ENCODE measurements around the gene YBX1.
"Not testable (repeated sequence)": the region's sequence is repeated elsewhere in the genome, so short reads cannot be mapped to it uniquely, and the experiment has no call there.

Gene YBX1

GRCh38 chr1:42700006-42700405, 17.8 kb downstream of the YBX1 start:
- H3K4me3 ChIP-seq (replicated peaks; ENCODE audit: low read depth, low read length), result no peak overlapping the region
- TF ChIP-seq, protein P1, sequence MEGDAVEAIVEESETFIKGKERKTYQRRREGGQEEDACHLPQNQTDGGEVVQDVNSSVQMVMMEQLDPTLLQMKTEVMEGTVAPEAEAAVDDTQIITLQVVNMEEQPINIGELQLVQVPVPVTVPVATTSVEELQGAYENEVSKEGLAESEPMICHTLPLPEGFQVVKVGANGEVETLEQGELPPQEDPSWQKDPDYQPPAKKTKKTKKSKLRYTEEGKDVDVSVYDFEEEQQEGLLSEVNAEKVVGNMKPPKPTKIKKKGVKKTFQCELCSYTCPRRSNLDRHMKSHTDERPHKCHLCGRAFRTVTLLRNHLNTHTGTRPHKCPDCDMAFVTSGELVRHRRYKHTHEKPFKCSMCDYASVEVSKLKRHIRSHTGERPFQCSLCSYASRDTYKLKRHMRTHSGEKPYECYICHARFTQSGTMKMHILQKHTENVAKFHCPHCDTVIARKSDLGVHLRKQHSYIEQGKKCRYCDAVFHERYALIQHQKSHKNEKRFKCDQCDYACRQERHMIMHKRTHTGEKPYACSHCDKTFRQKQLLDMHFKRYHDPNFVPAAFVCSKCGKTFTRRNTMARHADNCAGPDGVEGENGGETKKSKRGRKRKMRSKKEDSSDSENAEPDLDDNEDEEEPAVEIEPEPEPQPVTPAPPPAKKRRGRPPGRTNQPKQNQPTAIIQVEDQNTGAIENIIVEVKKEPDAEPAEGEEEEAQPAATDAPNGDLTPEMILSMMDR (IDR thresholded peaks at IDR 0.05; ENCODE audit: low read length, missing control alignments), result no peak

GRCh38 chr1:42703888-42704464, 21.8 kb downstream of the YBX1 start:
- H3K4me3 ChIP-seq (replicated peaks; ENCODE audit: low read depth, low read length), result no peak overlapping the region
- DNase-seq (ENCODE audit: low read depth), result no peak
- TF ChIP-seq, protein P1 (IDR thresholded peaks at IDR 0.05; ENCODE audit: low read length, missing control alignments), result no peak

More at GRCh38 chr1:42700006-42700405, 17.8 kb downstream of the YBX1 start:
- no peak for DNase-seq (ENCODE audit: low read depth)

- DNase-seq (ENCODE audit: low read depth); H3K4me3 ChIP-seq (replicated peaks; ENCODE audit: low read depth, low read length): not testable (repeated sequence)
Observed at GRCh38 chr1:42712808-42713207, 30.6 kb downstream of the YBX1 start.

DNA sequence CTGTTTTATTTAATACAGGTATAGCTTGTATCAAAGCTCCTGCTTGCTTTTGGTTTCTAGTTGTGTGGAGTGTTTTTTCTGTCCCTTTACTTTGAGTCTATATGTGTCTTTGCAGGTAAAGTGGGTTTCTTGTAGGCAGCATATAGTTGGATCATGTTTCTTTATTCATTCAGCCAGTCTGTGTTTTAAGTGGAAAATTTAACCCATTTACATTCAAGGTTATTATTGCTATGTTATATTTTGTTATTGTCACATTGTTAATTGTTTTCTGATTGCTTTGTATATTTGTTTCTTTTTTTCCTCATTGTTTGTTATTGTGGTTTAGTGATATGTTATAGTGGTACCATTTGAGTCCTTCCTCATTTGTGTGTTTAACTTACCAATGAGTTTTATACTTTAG, 31.1 kb downstream of the YBX1 start:
- TF ChIP-seq, protein P1 (IDR thresholded peaks at IDR 0.05; ENCODE audit: low read length, missing control alignments), result no peak
- no peak for DNase-seq (ENCODE audit: low read depth)

GRCh38 chr1:42714441-42714840, 32.2 kb downstream of the YBX1 start:
- not testable (repeated sequence) for DNase-seq (ENCODE audit: low read depth)

More for the DNA sequence above, 31.1 kb downstream of the YBX1 start:
- H3K4me3 ChIP-seq (replicated peaks; ENCODE audit: low read depth, low read length), result no peak overlapping the region

GRCh38 chr1:42720868-42721267, 38.6 kb downstream of the YBX1 start:
- TF ChIP-seq, protein P1 (IDR thresholded peaks at IDR 0.05; ENCODE audit: low read length, missing control alignments), result no peak
- no peak for DNase-seq (ENCODE audit: low read depth)
- no peak overlapping the region for H3K4me3 ChIP-seq (replicated peaks; ENCODE audit: low read depth, low read length)

More at GRCh38 chr1:42714441-42714840, 32.2 kb downstream of the YBX1 start:
- not testable (repeated sequence) for H3K4me3 ChIP-seq (replicated peaks; ENCODE audit: low read depth, low read length)

DNA sequence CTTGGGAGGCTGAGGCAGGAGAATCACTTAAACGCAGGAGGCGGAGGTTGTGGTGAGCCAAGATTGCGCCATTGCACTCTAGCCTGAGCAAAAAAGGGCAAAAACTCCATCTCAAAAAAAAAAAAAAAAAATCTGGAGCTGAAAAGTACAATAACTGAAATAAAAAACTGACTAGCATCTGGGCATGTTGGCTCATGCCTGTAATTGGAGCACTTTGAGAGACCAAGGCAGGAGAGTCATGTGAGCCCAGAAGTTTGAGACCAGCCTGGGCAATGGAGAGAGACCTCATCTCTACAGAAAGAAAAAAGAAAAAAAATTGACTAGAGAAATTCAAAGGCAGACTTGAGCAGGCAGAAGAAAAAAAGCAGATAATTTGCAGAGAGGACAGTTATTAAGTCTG, 39.7 kb downstream of the YBX1 start:
- no peak overlapping the region for H3K4me3 ChIP-seq (replicated peaks; ENCODE audit: low read depth, low read length)
- TF ChIP-seq, protein P1 (IDR thresholded peaks at IDR 0.05; ENCODE audit: low read length, missing control alignments), result no peak
- DNase-seq (ENCODE audit: low read depth), result no peak

DNA sequence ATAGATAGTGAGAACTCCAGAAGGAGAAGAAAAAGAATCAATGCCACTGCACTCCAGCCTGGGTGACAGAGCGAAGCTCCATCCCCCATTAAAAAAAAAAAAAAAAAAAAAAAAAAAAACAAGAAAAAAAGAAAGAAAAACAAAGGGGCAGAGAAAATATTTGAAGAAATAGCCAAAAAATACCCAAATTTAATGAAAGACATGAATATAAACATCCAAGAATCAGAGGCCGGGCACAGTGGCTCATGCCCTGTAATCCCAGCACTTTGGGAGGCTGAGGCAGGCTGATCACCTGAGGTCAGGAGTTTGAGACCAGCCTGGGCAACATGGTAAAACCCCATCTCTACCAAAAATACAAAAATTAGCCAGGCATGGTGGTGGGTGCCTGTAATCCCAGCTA, 40.2 kb downstream of the YBX1 start:
- H3K4me3 ChIP-seq (replicated peaks; ENCODE audit: low read depth, low read length); DNase-seq (ENCODE audit: low read depth): not testable (repeated sequence)
